Endothelial cell of hepatic sinusoid (primary cell): ENCODE measurements around the gene KRTAP12-2.
"Not testable (repeated sequence)": the region's sequence is repeated elsewhere in the genome, so short reads cannot be mapped to it uniquely, and the experiment has no call there.

Source experiments
- in situ Hi-C: cut with HindIII; loops from 2 replicates; pipeline ENCODE4 v1.10.0; 2017; ENCODE audit warnings: low sequenced_read_pairs

Gene KRTAP12-2

DNA sequence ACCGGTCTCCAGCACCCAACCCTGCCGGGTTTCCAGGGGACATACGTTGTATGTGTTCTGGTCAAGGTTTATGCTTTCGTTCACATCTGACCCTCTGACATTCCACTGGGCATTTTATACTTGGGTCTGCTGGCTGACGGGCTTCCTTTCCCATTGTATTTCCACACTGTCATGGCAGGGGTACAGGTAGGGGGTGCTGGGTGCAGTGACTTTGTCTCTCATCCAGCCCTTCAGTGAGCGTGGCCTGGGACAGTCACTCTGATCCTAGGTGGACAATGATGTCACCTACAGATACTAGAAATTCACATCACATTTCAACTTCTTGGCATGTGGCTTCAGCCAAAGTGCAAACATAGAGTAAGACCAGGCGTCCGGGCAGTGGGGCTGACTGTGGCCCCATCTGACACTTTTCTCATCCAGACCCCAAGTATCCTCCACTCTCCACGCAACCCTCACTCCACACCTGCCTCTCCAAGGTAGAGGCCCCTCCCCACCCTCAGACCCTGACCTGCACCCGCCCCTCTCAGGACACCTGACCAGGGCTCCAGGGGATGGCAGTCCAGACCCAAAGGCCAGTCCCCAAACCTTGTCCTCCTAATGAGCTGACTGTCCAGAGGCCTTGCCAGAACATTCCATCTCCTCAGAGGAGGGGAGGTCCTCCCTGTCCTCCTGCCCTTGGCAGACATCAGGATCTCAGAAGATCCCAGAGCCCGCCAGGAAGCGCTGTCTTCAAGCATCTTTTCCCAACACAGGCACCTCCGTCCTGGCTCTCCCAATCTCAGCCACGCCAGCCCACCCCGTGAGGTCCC lies 30.3 kb downstream of the KRTAP12-2 start:
- in situ Hi-C loops: no loop called here

DNA sequence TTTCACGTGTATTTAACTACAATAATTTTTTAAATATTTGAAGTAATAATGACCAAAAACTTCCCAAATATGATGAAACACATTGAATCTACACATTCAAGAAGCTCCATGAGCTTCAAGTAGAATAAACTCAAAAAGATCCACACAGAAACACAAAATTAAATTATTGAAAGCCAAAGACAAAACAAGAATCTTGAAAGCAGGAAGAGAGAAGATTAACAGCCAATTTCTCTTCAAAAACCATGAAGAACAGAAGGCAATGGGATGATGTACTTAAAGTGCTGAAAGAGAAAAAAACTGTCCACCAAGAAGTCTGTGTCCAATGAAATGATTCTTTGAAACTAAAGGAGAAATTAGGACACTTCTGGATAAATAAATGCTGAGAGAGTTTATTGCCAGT lies 34.7 kb downstream of the KRTAP12-2 start:
- in situ Hi-C loops: no loop called here

DNA sequence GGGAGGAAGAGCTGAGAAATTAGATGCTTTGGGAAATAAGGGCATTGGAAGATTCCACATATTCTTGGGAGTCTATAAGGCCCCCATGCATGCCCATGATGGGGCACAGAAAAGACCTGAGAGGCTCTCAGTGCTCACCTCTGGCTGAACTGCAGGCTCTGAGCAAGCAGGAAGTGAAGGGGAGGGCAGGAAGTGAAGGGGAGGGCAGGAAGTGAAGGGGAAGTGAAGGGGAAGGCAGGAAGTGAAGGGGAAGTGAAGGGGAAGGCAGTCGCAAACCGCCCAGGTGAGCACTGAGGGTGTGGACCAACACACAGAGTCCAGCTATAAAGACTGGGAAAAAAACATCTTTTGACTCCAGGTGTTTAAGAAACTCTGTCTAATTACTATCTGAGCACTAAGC lies 36.3 kb downstream of the KRTAP12-2 start:
- in situ Hi-C loops: no loop called here

DNA sequence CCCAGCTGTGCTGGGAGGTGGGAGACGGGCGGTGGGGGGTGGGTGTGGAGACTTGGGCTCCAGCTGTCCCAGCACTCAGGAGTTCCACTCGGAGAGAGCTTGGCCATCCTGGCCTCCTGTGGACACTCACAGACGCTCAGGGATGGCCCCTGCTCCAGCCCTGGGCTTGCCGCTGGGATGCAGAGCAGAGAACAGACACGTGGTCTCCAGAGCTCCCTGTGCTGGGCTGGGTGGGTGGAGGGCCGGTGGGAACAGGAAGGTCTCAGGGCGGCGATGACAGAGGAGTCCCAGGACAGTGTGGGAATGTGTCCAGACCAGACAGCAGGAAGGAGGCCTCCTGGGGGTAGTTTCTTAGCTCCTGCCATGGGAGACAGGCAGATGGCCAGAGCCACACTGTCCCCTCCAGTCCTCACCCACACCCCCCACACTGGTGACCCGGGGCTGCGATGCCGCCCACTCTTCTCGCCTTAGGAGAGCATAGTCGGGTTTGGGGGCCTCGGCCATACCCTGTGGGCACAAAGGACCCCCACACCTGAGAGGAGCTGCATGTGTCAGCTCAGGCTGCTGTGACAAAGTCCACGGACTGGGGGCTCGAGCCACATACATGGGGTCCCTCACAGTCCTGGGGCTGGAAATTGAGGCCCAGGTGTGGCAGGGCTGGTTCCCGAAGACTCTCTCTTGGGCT lies 37.9 kb downstream of the KRTAP12-2 start:
- in situ Hi-C loops: no loop called here

DNA sequence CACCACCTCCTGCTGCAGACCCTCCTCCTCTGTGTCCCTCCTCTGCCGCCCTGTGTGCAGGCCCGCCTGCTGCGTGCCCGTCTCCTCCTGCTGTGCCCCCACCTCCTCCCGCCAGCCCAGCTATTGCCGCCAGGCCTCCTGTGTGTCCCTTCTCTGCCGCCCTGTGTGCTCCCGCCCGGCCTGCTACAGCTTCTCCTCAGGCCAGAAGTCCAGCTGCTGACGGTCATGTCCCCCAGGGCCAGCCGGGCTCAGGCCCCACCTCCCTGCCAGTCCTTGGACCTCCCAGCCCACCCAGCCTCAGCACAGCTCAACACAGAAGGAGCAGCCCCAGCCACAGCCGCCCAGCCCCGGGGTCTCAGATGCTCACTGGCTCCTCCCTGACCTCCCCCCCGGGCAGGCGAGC lies 38.9 kb downstream of the KRTAP12-2 start:
- in situ Hi-C loops: not testable (repeated sequence)

DNA sequence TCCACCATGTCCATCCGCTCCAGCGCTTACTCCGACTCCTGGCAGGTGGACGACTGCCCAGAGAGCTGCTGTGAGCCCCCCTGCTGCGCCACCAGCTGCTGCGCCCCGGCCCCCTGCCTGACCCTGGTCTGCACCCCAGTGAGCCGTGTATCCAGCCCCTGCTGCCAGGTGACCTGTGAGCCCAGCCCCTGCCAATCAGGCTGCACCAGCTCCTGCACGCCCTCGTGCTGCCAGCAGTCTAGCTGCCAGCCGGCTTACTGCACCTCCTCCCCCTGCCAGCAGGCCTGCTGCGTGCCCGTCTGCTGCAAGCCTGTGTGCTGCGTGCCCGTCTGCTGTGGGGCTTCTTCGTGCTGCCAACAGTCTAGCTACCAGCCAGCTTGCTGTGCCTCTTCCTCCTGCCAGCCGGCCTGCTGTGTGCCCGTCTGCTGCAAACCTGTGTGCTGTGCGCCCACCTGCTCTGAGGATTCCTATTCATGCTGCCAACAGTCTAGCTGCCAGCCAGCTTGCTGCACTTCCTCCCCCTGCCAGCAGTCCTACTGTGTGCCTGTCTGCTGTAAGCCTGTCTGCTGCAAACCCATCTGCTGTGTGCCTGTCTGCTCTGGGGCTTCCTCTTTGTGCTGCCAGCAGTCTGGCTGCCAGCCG lies 39.4 kb downstream of the KRTAP12-2 start:
- in situ Hi-C loops: not testable (repeated sequence)

DNA sequence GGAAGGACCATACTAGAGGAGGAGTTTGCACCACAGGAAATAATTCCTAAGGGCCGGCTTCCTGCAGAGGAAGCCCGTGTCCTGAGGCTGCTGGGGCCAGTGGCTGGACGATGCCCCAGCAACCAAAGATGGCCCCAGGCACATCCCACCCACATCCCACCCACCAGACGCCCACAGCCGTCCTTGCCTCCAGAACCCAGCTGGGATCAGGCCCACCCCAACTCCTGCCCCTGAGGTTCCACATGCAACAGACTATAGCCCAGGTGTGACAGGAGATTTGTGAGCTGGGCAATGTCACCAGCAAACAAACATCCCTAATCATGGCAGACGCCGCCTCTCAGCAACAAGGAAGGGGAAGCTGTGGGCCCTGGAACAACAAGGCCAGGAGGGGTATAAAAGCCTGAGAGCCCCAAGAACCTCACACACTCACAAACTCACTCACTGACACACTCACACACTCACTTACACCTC lies 40.0 kb downstream of the KRTAP12-2 start, which contains the start of gene KRTAP10-9:
TSS of gene KRTAP10-9 (plus strand) at position 421 of the 471 bp plus-strand sequence. CDS start 79 bp downstream, outside the sequence.
- in situ Hi-C loops: no loop called here

DNA sequence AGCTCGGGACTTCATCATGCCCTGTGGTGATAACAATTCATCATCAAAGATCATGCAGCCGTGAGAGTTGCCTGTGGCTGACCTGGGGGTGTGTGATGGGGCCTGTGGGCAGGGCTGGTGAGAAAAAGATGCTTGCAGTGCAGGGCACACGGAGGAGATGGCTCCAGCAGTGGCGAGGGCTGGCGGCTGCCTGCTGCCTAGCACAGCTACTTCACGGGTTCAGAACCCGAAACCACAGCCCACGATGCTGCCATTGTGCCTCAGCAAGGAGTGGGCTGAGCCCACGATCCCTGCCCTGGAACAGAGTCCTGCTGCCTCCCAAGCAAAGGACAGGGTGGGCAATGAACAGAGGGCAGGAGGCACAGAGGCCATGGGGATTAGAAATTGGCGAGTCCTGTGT lies 40.5 kb downstream of the KRTAP12-2 start:
- in situ Hi-C loops: no loop called here

DNA sequence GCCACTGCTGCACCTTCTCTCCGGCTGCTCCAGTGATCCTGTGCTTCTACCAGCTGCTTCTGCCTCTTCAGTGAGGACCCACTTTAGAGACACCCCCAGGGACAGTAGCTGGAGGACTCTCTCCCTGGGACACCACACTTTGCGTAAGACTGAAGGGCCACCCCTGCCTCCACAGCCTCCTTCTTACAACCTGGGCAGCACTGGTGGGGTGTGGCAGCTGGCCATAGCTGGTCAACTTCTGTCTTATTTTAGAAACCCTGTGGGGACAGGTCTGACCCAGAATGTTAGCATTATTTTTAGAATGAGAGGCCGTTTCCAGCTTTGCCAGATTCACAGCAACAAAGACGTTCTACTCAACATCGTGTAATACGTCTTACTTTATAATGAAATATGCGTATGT lies 41.0 kb downstream of the KRTAP12-2 start:
- in situ Hi-C loops: no loop called here

DNA sequence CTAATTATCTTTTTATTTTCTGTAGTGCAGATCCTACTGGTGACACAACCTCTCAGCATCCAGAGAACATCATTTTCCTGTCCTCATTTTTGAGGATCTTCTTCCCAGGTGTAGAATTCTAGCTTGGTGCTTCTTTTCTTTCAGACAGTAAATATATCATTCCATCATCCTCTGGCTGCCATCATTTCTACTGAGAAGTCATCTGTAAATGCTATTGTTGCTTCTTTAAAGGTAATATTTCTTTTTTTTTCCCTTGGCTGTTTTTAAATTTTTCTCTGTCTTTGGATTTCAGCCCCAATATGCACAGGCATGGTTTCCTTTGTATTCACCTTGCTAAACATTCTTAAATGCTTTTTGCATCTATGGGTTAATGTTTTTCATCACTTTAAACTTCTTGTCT lies 43.2 kb downstream of the KRTAP12-2 start:
- in situ Hi-C loops: no loop called here

DNA sequence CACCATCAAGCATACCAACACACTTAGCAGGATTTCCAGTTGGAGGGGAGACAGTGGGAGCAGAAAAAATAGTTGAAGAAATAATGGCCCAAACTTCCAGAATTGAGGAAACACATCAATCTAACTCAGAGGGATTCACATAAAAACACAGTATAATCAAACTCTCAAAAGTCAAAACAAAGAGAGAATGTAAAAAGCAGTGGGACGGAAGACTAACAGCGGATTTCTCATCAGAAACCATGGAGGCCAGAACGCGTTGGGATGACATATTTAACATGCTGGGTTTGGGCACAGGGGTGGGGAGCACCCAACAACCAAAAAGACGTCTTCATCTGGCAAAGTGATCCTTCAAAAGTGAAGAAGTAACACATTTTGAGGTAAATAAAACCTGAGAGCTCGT lies 46.8 kb downstream of the KRTAP12-2 start:
- in situ Hi-C loops: no loop called here

DNA sequence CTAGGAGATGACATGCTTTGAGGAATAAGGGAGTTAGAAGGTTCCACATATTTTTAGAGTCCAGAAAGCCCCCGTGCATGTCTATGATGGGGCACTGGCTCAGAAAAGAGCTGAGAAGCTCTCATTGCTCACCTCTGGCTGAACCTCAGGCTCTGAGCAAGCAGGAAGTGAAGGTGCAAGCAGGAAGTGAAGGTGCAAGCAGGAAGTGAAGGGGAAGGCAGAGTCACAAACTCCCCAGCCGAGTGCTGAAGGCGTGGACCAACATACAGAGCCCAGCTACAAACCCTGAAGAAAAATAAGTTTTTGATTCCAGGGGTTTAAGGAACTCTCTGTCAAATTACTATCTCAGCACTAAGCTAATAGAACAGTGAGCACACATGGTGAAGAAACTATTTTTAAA lies 47.8 kb downstream of the KRTAP12-2 start:
- in situ Hi-C loops: no loop called here

DNA sequence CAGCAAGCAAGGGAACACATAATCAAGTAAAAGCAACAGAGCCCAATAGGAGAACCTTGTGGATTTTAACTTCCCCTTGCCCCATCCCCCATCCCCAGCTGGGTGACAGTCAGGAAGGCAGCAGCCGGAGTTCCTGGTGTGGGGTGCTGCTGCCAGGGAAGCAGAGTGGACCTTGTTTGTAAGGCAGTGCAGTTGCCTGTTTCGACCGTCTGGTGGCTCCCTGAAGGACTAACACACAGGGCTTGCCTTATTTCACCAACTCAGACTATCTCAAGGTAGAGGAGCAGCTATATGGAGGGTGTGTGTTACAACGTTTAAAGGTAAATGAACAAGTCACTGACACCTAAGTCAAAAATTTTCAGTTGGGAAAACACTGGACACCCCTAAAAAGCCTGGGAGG lies 48.2 kb downstream of the KRTAP12-2 start:
- in situ Hi-C loops: no loop called here

DNA sequence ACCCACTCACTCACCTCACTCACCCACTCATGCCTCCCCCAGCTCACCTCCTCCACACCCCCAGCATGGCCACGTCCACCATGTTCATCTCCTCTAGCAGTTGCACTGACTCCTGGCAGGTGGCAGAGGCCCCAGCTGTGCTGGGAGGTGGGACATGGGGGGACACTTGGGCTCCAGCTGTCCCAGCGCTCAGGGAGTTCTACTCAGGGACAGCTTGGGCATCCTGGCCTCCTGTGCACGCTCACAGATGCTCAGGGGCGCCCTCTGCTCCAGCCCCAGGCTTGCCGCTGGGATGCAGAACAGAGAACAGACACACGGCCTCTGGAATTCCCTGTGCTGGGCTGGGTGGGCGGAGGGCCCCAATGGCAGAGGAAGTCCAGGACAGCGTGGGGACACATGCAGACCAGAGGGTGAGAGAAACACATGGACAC lies 49.6 kb downstream of the KRTAP12-2 start:
- in situ Hi-C loops: no loop called here

DNA sequence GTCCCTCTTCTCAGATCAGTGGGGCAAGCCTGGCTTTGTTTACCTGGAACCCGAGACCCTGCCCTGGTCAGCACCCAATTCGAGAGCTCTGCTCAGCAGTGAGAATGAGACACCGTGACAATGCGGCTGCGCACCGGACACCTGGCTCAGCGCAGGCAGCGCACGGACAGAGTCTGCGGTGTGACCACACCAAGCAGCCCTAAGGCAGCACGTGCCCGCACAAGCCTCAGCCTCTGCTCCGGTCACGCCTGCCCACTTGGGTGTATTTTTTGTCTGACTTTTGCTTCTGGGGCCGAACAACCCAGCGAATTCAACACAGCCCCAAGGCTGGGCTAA lies 50.2 kb downstream of the KRTAP12-2 start:
- in situ Hi-C loops: no loop called here
